GM18867 (cell line): Measurements from ENCODE around the gene AKAP8L.

Experiments used
- ATAC-seq: cut with Tn5 transposase; IDR thresholded peaks from one replicate; pipeline ENCODE4 v1.9.1; 2021; ENCODE audit warnings: mild to moderate bottlenecking, moderate library complexity; ENCODE audit not compliant: unreplicated experiment

AKAP8L gene

GRCh38 chr19:15418579-15419412 lies at the start of gene AKAP8L:
TSS of gene AKAP8L (minus strand) at chr19:15418988. CDS start at chr19:15418923, 65 bp downstream.
- ATAC-seq = peak; percentile 94

DNA sequence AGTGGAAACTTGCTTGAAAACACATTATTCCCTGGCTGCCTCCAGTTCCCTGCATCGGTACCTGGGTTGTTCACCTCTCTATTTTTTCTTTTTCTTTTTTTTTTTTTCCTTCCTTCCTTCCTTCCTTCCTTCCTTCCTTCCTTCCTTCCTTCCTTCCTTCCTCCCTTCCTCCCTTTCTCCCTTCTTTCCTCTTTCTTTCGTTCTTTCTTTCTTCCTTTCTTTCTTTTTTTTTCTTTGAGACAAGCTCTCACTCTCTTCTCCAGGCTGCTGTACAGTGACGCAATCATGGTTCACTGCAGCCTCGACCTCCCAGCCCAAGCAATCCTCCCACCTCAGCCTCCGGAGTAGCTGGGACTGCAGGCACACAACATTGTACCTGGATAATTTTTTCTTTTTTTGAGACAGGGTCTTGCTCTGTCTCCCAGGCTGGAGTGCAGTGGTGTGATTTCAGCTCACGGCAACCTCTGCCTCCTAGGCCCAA lies 49.0 kb upstream of the AKAP8L start:
- ATAC-seq = no peak

DNA sequence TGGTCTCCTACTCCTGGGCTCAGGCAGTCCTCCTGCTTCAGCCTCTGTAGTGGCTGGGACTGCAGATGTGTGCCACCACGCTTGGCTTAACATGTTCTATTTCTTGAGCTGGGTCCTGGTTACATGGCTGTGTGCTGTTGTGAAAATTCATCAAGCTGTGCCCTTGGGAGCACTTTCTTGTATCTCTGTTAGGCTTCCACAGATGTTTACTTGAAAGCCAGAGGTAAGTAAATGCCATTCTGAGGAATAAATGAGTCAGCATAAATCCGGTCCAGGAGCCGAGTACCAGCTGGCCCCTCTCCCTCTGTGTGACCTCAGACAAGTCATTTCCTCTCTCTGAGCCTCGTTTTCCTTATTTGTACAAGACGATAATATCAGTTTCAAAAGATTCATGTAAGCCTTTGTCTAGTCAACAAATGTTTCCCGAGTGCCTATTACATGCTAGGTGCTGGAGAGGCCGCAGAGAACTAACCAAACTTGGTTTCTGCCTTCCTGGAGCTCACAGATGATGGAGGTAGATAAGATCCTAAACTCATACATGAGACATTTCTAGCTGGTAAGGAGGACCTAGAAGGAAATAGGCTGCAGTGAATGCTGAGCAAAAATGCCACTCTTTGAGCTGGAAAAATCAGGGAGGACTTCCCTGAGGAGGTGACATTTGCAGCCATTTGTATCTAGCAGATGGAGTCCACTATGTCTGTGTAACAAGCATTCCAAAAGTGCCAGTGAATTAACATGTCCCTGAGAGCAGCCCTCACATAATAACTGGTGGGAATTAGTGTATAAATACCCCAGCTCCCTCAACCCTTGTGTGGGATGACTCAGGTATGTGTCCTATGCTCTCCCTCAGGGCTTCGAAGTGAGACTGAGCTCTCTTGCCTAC lies 48.3 kb upstream of the AKAP8L start:
- peak; percentile 41 for ATAC-seq

DNA sequence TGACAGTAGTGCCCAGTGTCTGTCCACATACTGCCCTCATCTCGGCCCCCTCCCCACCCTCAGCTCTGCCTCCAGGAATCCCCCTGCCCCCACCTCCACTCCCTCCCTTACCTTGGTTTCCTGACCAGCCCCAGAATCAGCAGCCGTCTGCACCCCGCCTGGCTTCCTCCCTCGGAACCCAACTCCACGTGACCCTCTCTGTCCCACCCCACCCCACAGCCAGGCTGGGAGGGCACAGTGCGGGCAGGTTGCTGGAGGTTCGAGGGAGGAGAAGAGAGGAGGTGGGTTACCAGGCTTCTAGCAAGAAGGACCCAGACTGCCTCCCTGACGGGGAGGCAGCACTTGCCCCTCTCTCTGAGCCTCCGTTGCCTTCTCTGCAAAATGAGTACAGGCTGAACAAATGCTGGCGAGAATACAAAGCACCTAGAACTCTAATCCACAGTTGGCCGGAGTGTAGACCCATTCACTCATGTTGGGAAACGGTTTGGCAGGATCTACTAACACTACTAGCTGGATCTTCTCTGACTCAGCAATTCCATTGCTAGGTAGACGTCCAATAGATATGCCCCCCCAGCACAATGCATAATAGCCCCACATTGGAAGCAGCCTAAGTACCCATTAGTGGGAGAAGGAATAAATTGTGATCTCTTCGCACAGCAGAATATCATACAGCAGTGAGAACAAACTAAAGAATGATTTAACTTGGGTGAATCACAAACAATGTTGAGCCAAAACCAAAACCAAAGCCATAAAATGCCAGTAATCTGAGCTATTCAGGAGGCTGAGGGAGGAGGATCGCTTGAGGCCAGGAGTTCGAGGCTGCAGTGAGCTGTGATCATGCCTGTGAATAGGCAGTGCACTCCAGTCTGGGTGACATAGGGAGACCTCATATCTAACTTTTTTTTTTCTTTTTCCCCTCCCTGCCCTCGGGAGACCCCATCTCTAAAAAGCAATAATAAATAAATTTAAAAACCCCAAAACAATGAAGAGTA lies 45.9 kb upstream of the AKAP8L start, which contains the start of gene RASAL3:
Gene RASAL3 (minus strand): TSS at position 151 of the 992 bp plus-strand sequence. CDS start 186 bp downstream, outside the sequence.
- peak; percentile 49 for ATAC-seq

- no peak for ATAC-seq
Observed at GRCh38 chr19:15463861-15464371, 45.1 kb upstream of the AKAP8L start.

GRCh38 chr19:15461694-15462093 lies 42.9 kb upstream of the AKAP8L start:
- ATAC-seq = no peak

DNA sequence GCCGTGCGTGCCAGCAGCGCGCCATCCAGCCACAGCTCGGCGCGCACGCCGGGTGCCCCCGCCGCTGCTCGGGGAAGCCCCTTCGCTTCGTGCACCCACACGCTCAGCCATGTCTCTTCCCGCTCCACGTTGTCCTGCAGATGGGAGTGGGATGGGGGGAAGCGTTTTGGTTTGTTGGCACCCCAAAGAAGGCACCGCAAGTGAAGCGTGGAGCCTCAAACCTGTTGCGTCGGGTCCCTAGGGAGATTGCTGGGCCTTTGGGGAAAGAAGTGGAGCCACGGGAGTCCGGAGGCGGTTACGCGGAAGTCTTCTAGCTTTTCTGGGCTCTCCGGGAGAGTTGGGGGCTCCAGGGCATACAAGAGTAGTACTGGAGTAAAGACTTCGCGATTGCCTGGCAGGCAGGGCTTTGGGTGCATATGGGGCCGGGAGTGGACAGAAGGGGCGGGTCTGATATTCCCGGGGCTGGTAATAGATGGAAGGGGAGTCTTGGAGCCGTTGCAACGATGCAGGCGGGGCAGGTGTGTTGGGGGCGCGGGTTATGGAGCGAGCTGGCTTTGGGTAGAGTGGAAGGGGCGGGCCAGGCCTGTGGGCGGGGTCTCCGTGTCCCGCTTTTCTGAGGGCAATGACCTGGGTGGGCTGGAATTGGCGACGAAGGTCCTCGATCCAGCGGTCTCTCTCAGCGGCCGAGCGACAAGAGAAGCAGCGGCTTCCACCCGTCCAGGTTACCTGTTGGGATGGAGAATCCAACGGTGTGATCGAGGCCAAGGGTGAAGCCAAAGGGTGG lies 39.1 kb upstream of the AKAP8L start:
- no peak for ATAC-seq

GRCh38 chr19:15456871-15457700 lies 38.3 kb upstream of the AKAP8L start:
- no peak for ATAC-seq

GRCh38 chr19:15456441-15456840 lies 37.7 kb upstream of the AKAP8L start:
- ATAC-seq = no peak

- no peak for ATAC-seq
Observed at GRCh38 chr19:15455996-15456395, 37.2 kb upstream of the AKAP8L start.

GRCh38 chr19:15453906-15454860 lies 35.4 kb upstream of the AKAP8L start:
- ATAC-seq = no peak

GRCh38 chr19:15453091-15453578 lies 34.3 kb upstream of the AKAP8L start:
- ATAC-seq = no peak

DNA sequence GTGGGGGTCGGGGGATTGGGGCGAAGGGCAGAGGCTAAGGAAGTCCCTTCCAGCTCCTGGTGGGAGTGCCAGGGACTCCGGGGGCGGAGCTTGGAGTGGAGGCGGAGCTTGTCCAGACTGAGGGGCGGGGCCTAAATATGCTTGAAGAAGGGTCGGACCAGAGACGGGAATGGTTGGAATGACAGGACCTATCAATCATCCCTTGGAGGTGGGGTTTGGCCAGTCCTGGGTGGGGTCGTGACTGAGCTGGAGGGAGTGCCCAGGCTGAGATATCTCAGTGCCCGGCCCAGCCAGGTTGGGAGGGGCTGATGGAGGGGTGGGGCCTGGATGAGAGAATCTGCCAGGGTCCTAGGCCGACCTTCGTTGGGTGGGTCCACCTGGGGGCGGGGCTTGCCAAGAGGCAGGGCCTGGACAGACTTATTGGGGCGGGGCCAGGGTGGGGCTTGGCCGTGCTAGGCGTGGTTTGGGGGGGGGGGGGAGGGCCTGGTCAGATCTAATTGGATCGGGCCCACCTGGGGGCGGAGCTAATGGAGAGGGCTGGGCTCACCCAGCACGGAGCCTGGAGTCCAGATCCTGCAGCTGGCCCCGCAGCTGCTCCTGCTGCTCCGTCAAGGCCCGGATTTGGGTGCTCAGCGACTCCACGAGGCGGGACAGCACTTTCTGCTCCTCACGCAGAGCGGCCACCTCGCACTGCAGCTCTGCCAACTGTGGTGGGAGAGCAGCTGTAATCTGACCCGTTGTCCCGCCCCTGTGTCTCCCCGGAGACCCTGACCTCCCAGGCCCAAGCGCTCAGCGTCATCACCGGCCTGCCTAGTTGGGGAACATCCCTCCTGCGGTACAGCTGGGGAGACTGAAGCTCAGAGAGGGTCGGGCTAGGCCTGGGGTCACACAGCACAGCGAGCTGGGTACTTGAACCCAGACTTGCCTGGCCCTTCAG lies 33.6 kb upstream of the AKAP8L start:
- ATAC-seq = no peak

- no peak for ATAC-seq
Observed at GRCh38 chr19:15450528-15450890, 31.7 kb upstream of the AKAP8L start.

GRCh38 chr19:15449620-15450527 lies 31.1 kb upstream of the AKAP8L start, which contains the start of gene WIZ:
TSS of gene WIZ (minus strand) at chr19:15449956. CDS start at chr19:15448307, 1,649 bp downstream.
- peak; percentile 52 for ATAC-seq
